Islet of Langerhans (tissue), 1 donor: ENCODE measurements around the gene ATP2A3.
"Not testable (repeated sequence)": the region's sequence is repeated elsewhere in the genome, so short reads cannot be mapped to it uniquely, and the experiment has no call there.

Source experiments
- FAIRE-seq: peaks from one replicate; lab custom pipeline; 2011; peaks lifted over from hg19 to GRCh38; lab: Jason Lieb, UNC

The ATP2A3 gene

DNA sequence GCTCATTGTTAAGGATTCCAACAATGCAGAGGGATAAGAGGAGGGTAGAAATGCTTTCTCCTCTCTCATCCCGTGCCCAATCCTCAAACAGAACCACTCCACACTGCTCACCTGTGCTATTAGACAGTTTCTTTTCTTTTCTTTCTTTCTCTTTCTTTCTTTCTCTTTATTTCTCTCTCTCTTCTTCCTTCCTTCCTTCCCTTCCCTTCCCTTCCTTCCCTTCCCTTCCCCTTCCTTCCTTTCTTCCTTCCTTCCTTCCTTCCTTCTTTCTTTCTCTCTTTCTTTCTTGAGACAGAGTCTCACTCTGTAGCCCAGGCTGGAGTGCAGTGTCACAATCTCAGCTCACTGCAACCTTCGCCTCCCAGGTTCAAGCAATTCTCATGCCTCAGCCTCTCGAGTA, 27.5 kb upstream of the ATP2A3 start:
- FAIRE-seq = not testable (repeated sequence)

DNA sequence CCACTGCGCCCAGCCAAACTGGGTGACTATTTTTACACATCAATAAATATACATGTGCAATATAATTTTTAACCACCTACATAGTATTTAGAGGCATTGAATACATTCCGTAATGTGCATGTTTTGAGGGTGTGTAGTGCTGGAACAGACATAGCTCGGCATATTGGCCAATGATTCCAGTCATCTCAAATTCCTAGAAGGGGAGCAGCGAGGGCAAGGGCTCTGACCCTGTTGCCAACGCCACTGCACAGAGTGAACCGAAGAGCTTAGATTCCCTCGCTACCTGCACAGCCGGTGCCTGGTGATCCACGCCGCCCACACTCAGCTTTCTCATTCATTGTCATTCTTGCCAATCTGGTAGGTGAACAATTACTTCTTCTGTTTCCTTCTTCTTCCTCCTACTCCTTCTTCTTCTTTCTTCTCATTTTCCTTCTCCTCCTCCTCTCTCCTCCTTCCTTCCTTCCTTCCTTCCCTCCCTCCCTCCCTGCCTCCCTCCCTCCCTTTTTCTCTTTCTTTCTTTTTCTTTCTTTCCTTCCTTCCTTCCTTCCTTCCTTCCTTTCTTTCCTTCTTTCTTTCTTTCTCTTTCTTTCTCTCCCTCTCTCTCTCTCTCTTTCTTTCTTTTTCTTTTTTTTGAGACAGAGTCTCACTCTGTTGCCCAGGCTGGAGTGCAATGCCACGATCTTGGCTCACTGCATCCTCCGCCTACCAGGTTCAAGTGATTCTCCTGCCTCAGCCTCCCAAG, 26.3 kb upstream of the ATP2A3 start:
- no peak for FAIRE-seq

DNA sequence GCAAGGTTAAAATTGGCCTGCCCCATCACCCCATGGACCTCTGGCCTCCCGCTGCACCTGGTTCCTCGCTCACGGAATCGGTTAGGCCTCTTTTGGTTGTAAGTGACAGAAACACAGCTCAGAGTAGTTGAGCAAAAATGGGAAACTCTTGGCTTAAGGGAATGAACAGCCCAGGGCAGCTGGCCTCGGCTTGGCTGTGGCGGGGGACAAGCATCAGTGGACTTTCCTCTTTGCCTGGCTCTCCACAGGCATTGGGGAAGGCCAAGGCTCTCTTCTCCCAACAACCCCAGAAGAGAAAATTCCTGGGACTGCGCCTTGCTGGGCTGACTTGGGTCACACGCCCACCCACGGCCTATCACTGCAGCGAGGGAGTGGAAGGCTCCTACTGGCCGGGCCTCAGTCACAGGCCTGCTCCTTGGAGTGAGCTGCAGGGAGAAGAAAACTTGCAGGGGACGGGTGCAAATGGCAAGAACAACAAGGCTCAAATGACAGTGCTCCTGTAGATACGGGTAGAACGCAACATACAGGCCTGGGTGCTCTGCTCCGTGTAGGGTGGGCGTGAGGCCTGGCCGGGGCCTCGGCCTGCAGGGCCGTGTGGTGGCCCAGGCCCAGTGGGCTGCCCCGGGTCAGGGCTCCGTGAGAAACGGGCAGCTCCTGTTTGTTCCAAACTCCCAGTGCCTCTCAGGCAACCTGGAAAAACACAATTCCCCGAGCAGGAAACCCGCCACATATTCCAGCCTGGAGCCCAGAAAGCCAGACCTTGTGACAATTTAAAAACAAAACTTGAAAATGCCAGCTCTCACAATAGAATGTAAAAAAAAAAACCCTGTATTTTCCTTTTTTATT, 25.0 kb upstream of the ATP2A3 start:
- FAIRE-seq = no peak

DNA sequence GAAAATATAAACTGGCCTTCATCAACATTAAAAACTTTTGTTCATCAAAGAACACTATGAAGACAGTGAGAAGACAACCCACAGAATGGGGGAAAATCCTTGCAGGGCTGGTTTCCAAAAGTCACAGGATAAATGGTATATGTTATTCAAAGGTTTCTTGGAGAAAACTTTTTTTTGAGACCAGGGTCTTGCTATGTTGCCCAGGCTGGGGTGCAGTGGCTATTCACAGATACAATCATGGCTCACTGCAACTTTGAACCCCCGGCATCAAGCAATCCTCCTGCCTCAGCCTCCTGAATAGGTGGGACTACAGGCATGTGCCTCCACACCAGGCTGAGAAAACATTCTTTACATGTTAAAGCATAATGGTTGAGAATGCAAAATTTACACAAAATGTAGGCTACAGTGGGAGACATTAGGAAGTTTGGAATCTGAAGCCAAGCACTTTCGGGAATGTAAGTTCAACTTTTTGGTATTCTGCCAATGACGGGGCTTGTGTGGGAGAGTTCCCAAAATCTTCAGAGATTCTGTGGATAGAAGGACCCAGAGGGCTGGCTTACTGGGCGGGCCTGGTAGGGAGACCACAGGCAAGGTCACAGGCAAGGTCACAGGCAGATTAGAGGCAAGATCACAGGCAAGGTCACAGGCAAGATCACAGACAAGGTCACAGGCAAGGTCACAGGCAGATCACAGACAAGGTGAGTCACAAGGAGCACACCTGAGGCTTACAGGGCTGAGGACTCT, 24.2 kb upstream of the ATP2A3 start:
- FAIRE-seq = peak; percentile 24

DNA sequence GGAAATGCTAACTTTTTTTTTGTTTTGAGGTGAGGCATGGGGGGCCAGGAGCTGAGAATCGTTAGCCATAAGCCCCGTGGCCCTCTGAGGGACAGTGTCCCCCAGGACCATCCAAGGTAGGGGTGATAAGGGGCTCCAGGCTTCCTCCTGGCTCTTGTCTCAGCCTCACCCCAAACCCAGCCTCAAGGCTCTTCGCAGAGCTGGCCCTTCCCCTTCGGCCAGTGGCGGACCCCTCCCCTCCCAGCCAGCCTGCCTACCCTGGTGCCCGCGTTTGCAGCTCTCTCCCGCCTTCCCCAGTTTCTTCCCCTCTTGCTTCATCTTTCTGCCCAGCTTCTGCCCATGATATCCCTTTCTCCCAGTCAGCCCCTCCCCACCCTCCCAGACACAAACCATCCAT, 22.7 kb upstream of the ATP2A3 start:
- FAIRE-seq = no peak

DNA sequence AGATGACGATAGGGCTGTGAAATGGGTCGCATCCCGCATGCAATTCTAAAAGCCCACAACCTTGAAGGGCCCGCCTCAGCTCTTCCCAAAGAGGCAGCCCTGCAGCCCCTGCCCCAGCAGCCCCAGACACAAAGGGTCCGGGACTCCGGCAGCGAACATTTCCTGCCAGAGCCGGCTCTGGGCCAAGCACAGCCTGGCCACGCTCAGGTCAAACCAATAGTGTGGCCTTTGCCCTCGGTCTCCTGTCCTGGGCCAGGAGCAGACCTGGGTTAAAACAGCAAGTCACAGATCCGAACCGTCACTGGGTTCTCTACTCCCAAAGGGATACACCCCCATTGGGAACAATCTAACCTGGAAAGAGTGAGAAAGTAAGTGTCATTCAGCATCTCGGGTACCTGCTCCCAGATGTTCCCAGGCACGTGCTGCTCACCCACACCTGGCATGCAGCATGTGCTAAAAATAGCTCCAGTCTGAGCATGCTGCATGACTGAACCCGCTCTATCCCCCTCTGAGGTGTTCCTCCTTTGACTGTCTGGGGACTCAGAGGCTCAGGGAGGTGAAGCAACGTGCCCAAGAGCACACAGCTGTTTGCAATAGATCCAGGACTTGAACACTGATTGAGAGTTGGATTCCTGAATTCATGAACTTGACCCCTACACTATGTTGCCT, 22.2 kb upstream of the ATP2A3 start:
- peak; percentile 43 for FAIRE-seq

DNA sequence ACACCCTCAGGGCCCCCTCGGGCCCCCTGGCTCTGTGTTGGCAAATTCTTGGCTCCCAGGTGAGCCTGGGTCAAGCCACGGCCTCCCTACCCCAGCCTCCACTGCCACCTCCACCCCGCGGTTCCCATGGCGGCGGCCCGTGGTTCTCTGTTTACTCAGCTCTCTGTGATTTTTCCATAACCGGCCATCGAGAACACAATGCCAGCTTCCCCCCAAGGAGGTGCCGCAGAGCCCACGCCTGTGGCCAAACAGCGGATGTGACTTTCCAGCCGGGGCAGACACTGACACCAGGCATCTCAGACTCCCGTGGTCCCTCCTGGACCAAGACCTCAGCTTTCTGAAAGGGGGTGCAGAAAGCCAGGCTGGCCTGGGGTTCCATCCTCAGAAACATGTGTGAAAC, 21.6 kb upstream of the ATP2A3 start:
- no peak for FAIRE-seq

DNA sequence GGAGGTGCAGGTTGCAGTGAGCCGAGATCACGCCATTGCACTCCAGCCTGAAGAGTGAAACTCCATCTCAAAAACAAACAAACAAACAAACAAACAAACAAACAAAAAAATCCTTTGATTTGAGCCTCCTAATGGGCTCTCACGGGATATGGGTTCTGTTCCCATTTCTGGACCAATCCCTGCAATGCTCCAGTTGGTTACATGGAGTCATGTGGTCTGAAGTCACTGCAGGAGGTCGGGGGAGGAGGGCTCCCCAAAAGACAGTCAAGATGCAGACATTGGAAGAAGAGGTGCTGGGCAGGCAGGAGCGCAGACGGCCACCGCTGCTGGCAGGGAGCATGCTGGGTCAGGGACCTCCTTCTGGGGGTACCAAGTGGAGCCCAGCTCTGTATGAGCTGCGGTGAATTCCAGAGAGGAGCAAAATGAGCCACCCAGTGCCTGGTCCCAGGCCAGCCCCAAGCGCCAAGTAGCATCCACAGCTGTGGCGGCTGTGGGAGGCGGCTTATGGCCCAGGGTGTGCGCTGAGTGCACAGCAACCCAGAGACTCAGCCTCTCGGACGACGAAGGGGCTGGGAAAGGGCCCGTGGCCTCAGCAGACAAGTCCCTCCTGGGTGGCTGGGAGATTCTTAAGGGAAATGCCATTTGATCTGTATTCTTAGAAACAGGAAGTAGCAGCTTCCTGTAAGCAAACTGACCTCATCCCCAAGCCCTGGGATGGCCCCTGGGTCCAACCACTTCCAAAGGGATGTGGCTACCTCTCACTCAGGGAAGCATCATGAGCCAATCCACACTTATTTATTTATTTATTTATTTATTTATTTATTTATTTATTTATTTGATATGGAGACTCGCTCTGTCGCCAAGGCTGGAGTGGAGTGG, 19.6 kb upstream of the ATP2A3 start:
- FAIRE-seq = no peak

DNA sequence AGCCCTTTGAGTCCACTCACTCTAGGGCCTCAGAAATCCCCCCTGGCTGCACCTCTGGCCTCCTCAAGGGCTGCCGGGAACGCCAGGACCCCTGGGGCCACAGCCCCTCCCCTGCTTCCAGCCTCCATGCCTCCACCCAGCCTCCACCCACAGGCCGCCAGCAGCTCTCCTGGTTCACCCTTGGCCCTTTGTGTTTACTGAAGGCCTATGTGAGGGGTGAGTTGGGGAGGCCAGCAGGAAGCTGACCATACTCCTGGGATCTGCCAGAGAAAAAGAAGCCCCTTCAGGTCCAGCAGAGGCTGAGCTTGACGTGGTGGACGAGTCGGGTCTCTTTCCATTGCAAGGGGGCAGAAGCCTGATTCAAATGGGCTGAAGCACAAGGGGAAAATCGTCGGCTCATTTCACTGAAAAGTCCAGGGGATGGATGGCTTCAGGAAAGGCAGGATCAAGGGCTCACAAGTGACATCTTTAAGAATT, 18.3 kb upstream of the ATP2A3 start:
- no peak for FAIRE-seq

DNA sequence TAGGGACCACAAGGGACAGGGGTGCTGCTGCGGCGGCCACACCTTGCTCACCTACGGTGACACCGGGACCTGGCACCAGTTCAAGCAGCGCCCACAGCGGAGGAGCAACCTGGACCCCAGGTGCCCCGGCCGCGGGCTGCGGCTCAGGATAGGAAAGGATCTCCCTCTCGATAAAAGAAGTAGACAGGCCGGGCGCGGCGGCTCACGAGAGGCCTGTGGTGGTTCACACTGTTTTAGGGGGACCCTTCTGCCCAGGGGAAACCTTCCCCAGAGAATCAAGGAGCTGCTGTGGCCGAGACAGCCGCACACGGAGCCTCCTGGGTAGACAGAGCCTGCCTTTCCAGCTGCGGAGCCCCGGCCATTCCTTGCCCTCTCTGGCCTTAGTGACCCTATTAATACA, 17.9 kb upstream of the ATP2A3 start:
- no peak for FAIRE-seq

DNA sequence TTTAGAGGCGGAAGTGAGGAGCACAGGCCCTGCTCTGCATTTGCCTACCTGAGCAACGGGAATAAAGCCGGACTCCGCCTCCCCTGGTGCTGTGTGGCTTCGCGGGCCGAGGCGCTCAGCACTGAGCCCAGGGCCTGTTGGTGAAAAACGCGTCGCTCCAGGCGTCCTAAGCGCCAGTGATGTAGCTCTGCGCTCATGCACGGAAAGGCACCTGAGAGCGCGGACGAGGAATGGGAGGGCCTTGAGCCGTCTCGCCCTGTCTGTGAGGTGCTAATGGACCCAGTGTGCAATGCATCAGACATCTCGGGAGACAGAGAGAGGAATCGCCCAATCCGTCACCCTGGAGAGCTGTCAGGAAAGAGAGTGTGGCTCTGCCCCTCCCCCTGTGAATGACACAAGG, 17.2 kb upstream of the ATP2A3 start:
- FAIRE-seq = no peak

DNA sequence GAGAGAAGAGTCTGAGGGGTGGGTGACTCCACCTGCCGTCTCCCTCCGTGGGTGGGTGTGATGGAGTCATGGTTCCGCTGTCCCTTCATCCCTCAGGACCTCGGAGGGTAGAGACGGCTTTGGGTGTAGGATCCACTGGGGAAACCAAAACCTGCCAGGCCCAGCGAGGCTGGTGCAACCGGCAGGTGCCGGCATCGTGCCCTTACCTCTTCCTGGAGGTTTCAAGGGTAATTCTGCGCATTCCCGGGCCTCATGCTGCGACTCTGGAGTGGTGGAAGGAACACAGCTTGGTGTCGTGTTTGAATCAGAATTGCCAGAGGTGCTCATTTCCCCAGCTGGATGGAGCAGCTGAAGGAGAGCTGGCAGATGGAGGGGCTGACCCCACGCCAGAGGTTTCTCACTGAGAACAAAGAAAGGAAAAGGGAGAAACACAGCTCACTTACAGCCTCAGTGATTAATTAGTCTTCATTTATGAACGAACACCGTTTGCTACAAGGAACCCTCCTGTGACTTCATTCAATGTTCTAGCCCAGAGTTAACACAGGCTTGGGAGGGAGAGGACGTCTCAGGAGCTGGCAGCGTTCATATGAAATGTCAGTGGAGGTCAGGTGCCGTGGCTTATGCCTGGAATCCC, 16.3 kb upstream of the ATP2A3 start:
- FAIRE-seq = no peak

DNA sequence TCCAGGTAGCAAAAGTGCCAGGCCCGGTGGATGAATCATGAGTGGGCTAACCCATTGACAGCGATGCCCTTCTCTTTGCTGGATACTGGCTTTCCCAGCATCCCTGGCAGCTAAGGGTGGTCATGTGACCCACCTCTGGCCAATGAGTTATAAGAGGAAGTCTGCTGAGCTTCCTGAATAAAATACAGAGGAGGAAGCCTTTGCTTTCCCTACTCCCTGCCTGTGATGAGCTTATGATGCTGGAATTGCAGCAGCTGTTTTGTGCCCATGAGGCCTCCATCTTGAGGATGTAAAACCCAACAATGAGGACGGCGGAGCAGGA, 15.0 kb upstream of the ATP2A3 start:
- no peak for FAIRE-seq

DNA sequence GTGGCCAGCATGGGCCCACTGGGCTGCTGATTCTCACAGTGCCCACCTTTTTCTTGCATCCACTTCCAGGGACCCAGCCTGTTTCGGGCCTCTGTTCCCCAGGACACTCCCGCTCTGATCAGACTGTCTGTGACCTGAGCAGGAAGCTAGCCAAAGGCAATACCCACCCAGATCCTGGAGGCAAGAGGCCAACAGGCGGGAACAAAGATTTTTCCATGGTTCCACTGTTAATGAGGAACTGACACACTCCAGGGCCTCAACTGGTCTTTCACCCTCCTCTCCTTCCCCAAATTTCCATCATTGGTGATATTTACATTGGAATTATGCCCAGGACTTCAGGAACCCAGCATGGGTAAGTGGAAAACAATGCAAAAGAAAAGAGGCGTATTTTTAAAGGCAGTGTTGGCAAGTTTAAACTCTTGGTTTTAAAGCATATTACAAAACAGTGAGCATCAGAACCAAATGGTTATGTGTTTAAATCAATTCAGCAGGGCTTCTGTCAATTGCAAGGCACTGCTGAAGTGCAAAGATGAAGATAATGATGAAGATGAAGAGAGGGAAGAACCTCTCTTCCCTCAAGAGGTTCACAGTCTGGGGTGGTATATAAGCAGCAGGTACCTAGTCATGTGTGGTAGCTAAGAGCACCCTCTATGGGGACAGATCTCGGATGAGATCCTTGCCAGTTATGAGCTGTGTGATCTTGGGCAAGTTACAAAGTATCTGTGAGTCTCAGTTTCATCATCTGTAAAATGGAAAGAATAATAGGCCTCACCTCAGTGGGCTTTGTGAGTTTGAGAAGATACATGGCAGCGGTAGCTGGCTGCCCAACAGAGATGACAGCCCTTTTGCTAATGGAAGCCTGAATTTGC, 14.4 kb upstream of the ATP2A3 start:
- FAIRE-seq = no peak

DNA sequence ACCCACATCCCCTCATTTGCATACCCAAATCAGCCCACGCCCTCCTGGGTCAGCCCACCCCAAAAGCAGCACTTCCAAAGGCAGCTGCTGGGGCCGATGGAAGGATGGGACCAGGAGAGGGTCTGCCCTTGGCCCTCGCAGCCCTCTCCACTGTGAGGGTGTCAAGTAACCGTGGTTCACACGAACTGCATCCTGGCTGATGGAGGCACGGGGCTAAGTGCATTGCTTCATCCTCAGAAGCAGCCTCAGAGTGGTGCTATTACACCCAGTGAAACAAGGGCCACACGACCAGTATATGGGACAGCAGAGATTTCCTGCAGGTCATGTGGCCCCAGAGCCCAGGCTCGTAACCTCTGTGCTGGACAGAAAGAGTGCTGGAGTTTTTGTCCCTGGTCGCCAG, 13.2 kb upstream of the ATP2A3 start:
- FAIRE-seq = no peak

DNA sequence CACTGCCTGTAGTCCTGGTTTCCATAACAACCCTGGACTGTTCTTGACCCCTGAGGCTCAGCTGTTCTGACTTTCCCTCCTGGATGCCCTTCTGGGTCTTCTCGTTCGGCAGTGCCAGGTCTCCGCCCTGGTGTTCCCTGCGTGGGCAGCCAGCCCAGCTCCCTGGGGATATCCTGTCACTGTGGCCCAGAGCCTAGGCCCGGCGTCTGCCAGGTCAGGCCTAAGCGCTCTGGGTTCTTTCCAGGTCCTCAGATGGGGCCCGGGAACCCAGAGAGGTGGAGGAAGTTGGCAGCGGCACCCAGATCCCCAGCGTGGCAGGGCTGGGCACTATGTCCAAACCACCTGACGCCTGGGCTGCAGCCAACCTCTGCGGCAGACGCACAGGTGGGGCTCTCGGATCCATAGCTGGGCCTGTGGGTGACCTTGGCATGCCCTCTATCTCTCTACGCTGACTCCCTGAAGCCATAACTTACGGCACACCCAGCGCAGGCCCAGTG, 12.5 kb upstream of the ATP2A3 start:
- FAIRE-seq = no peak

DNA sequence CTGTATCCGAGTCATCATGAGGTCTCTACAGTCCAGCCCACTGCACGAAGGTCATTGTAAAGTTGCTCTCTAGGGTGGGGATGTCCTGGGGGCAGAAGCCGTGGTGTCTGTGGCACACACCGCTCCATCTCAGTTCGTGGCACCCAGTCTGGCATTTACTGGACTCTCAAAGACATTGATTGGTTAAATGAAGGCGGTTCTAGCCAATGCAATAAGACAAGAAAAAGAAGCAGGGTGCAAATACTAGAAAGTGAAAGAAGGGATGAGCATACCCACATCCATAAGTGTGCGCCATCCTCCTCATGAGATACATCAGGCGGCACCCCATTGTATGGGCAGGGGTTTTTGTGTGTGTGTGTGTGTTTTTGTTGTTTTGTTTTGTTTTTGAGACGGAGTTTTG, 10.7 kb upstream of the ATP2A3 start:
- no peak for FAIRE-seq

DNA sequence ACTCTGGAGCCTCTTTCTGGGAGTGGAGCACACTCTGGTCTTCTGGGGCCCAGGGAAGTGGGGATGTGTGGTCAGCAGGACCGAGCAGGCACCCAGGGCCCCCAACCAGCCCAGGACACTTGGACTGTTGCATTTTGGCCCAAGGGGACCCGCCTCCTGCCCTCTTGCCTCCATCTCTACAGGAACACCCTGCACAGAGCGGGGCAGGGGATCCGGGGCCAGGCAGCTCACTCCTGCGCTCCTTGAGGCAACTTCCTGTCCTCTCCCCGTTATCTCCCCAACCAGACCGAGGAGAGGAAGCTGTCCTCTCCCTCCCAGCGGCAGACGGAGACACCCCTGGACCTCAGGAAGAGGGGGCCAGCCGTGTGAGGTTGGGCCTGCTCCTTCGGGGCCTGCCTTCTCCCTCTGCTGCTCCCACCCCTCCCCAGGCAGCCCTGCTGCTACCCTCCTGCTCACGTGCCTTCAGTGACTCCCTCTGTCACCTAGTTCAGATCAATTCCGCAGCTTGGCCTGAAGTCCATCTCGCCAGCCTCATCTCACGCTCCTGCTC, 10.0 kb upstream of the ATP2A3 start:
- FAIRE-seq = no peak

DNA sequence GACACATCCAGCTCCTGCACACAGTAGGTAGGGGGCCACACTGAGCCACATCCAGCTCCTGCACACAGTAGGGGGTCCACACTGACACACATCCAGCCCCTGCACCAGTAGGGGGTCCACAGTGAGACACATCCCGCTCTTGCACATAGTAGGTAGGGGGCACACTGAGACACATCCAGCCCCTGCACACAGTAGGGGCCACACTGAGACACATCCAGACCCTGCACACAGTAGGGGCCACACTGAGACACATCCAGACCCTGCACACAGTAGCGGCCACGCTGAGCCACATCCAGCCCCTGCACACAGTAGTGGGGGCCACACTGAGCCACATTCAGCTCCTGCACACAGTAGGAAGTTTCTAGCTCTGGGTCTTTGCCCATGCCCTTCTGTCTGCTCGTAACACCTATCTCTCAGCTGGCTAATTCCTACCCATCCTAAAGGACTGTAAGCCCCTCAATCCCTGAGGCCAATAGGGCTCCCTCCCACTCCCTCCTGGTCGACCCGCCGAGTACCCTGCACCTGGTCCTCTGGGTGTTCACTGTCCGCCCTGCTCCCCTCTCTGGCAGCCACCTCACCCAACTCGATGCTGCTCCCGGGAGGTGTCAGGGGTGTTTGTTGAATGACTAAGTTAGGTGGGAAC, 9.4 kb upstream of the ATP2A3 start:
- FAIRE-seq = no peak
